ENCODE data around the gene UACA. TPM values are rescaled to one million over a fixed set of nuclear protein-coding genes. Genes with fewer than 3 reads are reported as not detected.

UACA gene
- total and polyA plus RNA-seq, 2 of the 8 experiments (the other 6 are each of a cell fraction or from before 2014, with no cell fraction given) = 28.6 to 38.9 TPM

- TF ChIP-seq SP4 (IDR thresholded peaks at IDR 0.05; ENCODE audit: low read length) (no peak), RNF2 (IDR thresholded peaks at IDR 0.05; ENCODE audit: borderline replicate concordance, low read depth, low read length, missing control alignments, poor library complexity, severe bottlenecking) (no peak), TAF1 (IDR thresholded peaks at IDR 0.05; ENCODE audit: low read depth, low read length) (no peak), CHD1 (IDR thresholded peaks at IDR 0.05; ENCODE audit: low read depth, low read length) (no peak), SIRT6 (IDR thresholded peaks at IDR 0.05; ENCODE audit: low read length) (no peak), CTBP2 (IDR thresholded peaks at IDR 0.05; ENCODE audit: borderline replicate concordance, insufficient read depth, insufficient read length, low read length) (no peak)
Observed at GRCh38 chr15:70712271-70712670, 51.1 kb downstream of the UACA start (continued).
